Mammary epithelial cell (primary cell): Measurements from ENCODE around the gene BTNL8.

ENCODE experiments used
- EZH2 ChIP-seq: IDR thresholded peaks from 2 replicates; pipeline ENCODE4 v1.6.1; 2012; ENCODE audit warnings: low read length, inconsistent platforms, borderline replicate concordance
- TF ChIP-seq, protein P1 (sequence below), 2 donors: IDR thresholded peaks in 1 of 2; conservative IDR thresholded peaks in 1 of 2; 2 replicates each; pipeline ENCODE4 v1.5.1; 2011 to 2012; ENCODE audit warnings: inconsistent platforms in 2 of 2, low read length in 2 of 2, mild to moderate bottlenecking in 2 of 2, control low read depth in 1 of 2, low read depth in 1 of 2; ENCODE audit not compliant: insufficient read depth in 1 of 2; ENCODE audit errors: extremely low read depth in 1 of 2

DNA sequence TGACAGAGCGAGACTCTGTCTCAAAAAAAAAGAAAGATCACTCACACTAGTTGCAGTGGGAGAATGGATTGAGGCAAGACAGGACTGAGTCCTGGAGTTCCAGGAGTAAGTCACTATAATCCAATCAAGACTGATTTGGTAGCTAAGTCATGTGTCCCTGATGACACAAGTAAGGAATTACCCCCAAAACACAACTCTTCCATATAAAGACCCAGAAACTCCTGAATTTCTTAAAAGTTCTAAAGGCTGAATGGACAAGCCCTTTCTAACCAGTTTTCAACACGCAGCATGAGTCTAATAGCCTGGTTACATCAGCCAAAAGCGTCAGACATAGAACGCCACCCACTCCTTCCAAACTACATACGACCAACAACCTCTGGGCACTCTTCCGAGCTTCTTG is 40.4 kb upstream of the BTNL8 start:
- TF ChIP-seq, protein P1, sequence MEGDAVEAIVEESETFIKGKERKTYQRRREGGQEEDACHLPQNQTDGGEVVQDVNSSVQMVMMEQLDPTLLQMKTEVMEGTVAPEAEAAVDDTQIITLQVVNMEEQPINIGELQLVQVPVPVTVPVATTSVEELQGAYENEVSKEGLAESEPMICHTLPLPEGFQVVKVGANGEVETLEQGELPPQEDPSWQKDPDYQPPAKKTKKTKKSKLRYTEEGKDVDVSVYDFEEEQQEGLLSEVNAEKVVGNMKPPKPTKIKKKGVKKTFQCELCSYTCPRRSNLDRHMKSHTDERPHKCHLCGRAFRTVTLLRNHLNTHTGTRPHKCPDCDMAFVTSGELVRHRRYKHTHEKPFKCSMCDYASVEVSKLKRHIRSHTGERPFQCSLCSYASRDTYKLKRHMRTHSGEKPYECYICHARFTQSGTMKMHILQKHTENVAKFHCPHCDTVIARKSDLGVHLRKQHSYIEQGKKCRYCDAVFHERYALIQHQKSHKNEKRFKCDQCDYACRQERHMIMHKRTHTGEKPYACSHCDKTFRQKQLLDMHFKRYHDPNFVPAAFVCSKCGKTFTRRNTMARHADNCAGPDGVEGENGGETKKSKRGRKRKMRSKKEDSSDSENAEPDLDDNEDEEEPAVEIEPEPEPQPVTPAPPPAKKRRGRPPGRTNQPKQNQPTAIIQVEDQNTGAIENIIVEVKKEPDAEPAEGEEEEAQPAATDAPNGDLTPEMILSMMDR (conservative IDR thresholded peaks at IDR 0.05 in 1 of 2, IDR thresholded peaks at IDR 0.05 in 1 of 2; ENCODE audit: extremely low read depth in 1 of 2, insufficient read depth in 1 of 2, low read depth in 1 of 2, low read length in 2 of 2), result no peak
- TF ChIP-seq EZH2, result no peak
